ENCODE results near the gene NAV2. TPM values are rescaled to one million over a fixed set of nuclear protein-coding genes. Genes with fewer than 3 reads are reported as not detected.

NAV2 gene
- total and polyA plus RNA-seq, 10 donors, result 0.46 to 11.6 (median 4.1) TPM

DNA sequence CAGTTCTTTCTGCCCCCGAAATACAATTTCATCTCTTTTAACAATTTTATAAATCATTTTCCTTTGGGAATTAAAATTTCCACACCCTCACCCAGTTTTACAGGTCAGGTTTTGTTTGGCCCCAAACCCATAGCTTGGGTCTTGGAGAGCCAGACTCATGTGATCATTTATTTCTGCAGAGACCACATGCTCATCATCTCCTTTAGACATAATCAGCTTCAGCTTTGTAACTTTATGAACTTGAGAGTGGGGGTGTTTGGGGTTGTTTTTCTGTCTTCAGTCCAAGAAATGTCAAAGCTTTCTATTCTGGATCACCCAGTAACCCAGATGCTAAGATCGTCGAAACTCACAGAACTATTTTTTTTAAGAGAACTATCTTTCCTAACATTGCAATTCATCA lies 376.7 kb downstream of the NAV2 start:
- Histone ChIP-seq H3K4me1 (peaks cover 0 to 14% (median 4%) of the 10 kb centered on the region in 6 donors), H3K36me3 (peaks cover 0 to 48% (median 0%) of the 10 kb centered on the region in 6 donors), H3K27ac (no peak overlapping the region), H3K4me3 (no peak overlapping the region), H3K9me3 (no peaks in the 10 kb centered on the region), H3K27me3 (replicated peaks in 1 of 7) (no peaks in the 10 kb centered on the region)
- DNase-seq, result no peak
- WGBS, 5 donors, result 67 to 75% (median 74%) methylated on average over 3 of the region's 3 CpGs
- TF ChIP-seq POLR2A (IDR thresholded peaks at IDR 0.05) (no peak), POLR2AphosphoS5 (IDR thresholded peaks at IDR 0.05) (no peak)
- TF ChIP-seq, protein P1, sequence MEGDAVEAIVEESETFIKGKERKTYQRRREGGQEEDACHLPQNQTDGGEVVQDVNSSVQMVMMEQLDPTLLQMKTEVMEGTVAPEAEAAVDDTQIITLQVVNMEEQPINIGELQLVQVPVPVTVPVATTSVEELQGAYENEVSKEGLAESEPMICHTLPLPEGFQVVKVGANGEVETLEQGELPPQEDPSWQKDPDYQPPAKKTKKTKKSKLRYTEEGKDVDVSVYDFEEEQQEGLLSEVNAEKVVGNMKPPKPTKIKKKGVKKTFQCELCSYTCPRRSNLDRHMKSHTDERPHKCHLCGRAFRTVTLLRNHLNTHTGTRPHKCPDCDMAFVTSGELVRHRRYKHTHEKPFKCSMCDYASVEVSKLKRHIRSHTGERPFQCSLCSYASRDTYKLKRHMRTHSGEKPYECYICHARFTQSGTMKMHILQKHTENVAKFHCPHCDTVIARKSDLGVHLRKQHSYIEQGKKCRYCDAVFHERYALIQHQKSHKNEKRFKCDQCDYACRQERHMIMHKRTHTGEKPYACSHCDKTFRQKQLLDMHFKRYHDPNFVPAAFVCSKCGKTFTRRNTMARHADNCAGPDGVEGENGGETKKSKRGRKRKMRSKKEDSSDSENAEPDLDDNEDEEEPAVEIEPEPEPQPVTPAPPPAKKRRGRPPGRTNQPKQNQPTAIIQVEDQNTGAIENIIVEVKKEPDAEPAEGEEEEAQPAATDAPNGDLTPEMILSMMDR (IDR thresholded peaks at IDR 0.05 in 8 of 11, conservative IDR thresholded peaks at IDR 0.05 in 3 of 11), result no peak
- intact Hi-C loops (cut with DNase I; ENCODE audit: low total_unique reads), result no loop called here

DNA sequence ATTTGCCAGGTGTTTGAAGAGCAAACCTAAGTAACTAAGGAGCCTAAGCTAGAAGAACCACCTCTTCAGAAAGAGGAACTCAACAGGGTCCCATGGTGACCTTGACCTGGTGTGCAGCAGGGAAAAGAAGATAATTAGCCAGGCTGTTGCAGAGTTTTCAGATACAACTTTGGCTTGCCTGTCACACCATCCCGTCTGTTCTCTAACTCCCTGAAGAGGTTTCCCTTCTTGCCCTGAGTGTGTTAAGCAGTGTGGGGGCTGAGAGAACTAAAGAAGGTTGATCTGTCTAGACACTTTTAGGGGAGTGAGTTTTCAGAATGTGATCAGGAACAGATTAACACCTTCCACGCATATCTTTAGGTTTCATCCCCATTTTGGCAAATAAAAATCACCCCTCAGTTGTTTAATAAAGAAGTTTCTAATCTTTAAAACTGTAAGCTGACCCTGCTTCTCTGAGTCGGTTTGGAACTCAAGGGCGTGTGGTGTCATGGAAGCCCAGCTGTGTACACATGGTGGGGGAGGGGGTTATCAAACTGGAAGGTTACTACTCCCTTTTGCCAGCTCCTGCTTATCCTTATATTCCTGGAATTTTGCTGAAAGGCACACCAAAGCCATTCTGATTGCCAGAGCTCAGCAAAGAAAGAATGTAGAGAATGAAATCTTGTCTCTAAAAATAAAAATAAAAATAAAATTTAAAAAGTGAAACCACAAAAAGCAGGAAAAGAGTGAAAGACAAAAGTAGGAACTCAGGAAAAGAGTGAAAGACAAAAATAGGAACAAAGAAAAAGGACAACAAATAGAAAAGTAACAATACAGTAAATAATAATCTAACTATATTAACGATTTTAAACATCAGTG lies 377.4 kb downstream of the NAV2 start:
- intact Hi-C loops (cut with DNase I; ENCODE audit: low total_unique reads), result no loop called here
- no peak overlapping the region for H3K4me3 ChIP-seq
- H3K9me3 ChIP-seq, result no peaks in the 10 kb centered on the region
- WGBS, 5 donors, result 33 to 50% (median 38%) methylated on average over 5 of the region's 5 CpGs
- no peak overlapping the region for H3K27ac ChIP-seq
- TF ChIP-seq POLR2A (IDR thresholded peaks at IDR 0.05) (no peak), POLR2AphosphoS5 (IDR thresholded peaks at IDR 0.05) (no peak)
- TF ChIP-seq, protein P1 (IDR thresholded peaks at IDR 0.05 in 8 of 11, conservative IDR thresholded peaks at IDR 0.05 in 3 of 11), result no peak
- peaks cover 0 to 14% (median 4%) of the 10 kb centered on the region in 6 donors for H3K4me1 ChIP-seq
- no peak for DNase-seq
- no peaks in the 10 kb centered on the region for H3K27me3 ChIP-seq (replicated peaks in 1 of 7)
- H3K36me3 ChIP-seq, result peaks cover 0 to 44% (median 0%) of the 10 kb centered on the region in 6 donors

DNA sequence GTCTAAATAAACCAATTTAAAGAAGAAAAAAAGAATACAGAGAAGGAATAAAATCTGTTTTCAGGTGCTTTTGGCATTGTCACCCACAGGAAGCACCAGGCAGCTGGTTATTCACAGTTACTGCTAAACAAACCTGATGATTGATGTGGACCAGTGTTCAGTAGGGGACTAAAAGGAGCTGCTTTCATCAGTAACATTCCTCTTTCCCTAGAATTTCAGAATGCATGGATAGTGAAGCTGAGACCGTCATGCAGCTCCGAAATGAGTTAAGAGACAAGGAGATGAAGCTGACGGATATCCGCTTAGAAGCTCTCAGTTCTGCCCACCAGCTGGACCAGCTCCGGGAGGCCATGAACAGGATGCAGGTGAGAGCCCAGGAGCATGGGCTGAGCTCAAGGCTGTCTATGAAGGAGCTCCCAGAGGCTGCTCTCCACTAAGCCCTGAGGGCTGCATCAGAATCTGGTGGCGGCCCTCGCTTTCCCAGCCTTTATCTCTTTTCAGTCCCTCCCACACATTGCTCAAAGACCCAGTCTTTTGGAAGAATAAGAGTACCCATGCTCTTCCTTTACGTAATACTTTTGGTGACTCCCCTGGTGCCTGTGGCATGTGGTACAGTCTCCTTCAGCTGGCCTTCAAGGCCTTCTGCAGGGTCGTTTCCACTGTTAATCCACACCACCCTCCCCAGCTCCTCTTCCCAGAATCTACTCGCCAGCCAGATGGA lies 378.2 kb downstream of the NAV2 start:
- H3K4me1 ChIP-seq, result peaks cover 0 to 14% (median 4%) of the 10 kb centered on the region in 6 donors
- H3K9me3 ChIP-seq, result no peaks in the 10 kb centered on the region
- no peak for DNase-seq
- TF ChIP-seq POLR2A (IDR thresholded peaks at IDR 0.05) (no peak), POLR2AphosphoS5 (IDR thresholded peaks at IDR 0.05) (no peak)
- TF ChIP-seq, protein P1 (IDR thresholded peaks at IDR 0.05 in 8 of 11, conservative IDR thresholded peaks at IDR 0.05 in 3 of 11), result no peak
- WGBS, 5 donors, result 86 to 96% (median 89%) methylated on average over 10 of the region's 10 CpGs
- no peaks in the 10 kb centered on the region for H3K27me3 ChIP-seq (replicated peaks in 1 of 7)
- no peak overlapping the region for H3K27ac ChIP-seq
- intact Hi-C loops (cut with DNase I; ENCODE audit: low total_unique reads), result no loop called here
- H3K4me3 ChIP-seq, result no peak overlapping the region
- peaks cover 0 to 50% (median 0%) of the 10 kb centered on the region in 6 donors for H3K36me3 ChIP-seq

DNA sequence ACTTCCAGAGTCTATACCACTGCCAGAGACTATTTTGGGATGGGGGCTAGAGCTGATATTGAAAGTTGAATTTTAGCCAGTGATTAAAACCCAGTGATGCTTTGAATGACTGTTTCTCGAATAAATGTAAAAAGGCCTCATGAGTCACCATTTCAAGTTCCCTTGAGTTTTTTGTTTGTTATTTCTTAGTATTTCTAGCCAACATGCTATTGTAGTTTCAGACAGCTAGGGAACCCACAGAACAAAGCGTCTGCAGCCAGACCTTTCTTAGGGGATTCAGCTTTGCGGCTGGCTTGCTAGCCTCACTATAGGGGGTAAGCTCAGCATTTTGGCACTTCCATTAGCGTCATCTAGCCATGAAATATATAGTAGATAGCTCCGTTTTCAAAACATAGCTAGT lies 381.1 kb downstream of the NAV2 start:
- intact Hi-C loops (cut with DNase I; ENCODE audit: low total_unique reads), result no loop called here
- Histone ChIP-seq H3K36me3 (peaks cover 0 to 61% (median 0%) of the 10 kb centered on the region in 6 donors), H3K4me3 (no peak overlapping the region), H3K27ac (no peak overlapping the region), H3K27me3 (replicated peaks in 1 of 7) (no peaks in the 10 kb centered on the region), H3K9me3 (no peaks in the 10 kb centered on the region), H3K4me1 (peaks cover 0 to 14% (median 4%) of the 10 kb centered on the region in 6 donors)
- TF ChIP-seq, protein P1 (IDR thresholded peaks at IDR 0.05 in 8 of 11, conservative IDR thresholded peaks at IDR 0.05 in 3 of 11), result no peak
- TF ChIP-seq POLR2A (IDR thresholded peaks at IDR 0.05) (no peak), POLR2AphosphoS5 (IDR thresholded peaks at IDR 0.05) (no peak)
- no peak for DNase-seq
- 88 to 96% (median 95%) methylated on average over 5 of the region's 5 CpGs for WGBS, 5 donors
